Measurements from ENCODE around the gene C3. TPM values are rescaled to one million over a fixed set of nuclear protein-coding genes. Genes with fewer than 3 reads are reported as not detected.
"Not testable (repeated sequence)": the region's sequence is repeated elsewhere in the genome, so short reads cannot be mapped to it uniquely, and the experiment has no call there.

C3 gene
- total and polyA plus RNA-seq, 7 donors: 37.7 to 120 (median 88.4) TPM

DNA sequence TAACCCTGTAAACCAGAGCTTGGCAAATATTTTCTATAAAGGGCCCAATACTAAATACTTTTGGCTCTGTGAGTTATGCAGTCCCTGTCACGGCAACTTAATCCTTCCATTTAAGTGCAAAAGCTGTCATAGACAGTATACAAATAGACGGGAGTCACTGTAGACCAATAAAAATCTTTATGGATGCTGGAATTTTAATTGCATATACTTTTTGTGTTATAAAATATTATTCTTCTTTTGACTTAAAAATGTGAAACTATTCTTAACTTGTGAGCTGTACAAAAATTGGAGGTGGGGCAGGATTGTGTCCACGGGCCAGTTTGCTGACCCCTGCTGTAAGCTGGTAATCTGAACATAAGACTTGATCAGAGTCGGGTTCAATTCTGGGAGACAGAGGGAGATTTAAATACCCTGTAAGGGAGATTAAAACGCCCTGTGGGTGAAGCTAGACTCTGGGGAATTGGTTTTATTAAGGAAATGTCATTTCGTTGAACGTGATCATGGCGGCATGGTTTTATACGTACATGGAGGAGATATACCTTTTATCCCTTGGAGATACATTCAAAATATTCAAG, 72.2 kb downstream of the C3 start:
- no peaks in the 10 kb centered on the region for H3K4me1 ChIP-seq
- intact Hi-C loops (cut with DNase I): no loop called here
- H3K27me3 ChIP-seq (ENCODE audit: insufficient read depth in 3 of 3, low read length in 2 of 3): peaks cover 0 to 5% (median 2%) of the 10 kb centered on the region in 3 donors
- no peaks in the 10 kb centered on the region for H3K9me3 ChIP-seq
- TF ChIP-seq, protein P1, sequence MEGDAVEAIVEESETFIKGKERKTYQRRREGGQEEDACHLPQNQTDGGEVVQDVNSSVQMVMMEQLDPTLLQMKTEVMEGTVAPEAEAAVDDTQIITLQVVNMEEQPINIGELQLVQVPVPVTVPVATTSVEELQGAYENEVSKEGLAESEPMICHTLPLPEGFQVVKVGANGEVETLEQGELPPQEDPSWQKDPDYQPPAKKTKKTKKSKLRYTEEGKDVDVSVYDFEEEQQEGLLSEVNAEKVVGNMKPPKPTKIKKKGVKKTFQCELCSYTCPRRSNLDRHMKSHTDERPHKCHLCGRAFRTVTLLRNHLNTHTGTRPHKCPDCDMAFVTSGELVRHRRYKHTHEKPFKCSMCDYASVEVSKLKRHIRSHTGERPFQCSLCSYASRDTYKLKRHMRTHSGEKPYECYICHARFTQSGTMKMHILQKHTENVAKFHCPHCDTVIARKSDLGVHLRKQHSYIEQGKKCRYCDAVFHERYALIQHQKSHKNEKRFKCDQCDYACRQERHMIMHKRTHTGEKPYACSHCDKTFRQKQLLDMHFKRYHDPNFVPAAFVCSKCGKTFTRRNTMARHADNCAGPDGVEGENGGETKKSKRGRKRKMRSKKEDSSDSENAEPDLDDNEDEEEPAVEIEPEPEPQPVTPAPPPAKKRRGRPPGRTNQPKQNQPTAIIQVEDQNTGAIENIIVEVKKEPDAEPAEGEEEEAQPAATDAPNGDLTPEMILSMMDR (IDR thresholded peaks at IDR 0.05): no peak
- ATAC-seq: no peak
- 68 to 76% (median 73%) methylated on average over 9 of the region's 9 CpGs for WGBS, 3 donors
- no peak overlapping the region for H3K4me3 ChIP-seq
- H3K27ac ChIP-seq: no peak overlapping the region
- no peak for DNase-seq
- H3K36me3 ChIP-seq (ENCODE audit: insufficient read depth in 1 of 2, low read depth in 1 of 2): no peaks in the 10 kb centered on the region

DNA sequence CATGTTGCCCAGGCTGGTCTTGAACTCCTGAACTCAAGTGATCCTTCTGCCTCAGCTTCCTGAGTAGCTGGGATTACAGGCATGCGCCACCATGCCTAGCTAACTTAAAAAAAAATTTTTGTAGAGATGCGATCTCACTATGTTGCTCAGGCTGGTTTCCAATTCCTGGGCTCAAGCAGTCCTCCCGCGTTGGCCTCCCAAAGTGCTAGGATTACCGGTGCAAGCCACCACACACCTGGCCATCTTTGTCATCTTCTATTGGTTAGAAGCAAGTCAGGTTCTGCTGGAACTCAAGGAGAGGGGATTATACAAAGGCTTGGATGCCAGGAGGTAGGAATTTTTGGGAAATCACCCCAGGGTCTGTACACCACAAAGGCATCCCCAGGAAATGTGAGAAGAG, 75.7 kb downstream of the C3 start:
- no peaks in the 10 kb centered on the region for H3K36me3 ChIP-seq (ENCODE audit: insufficient read depth in 1 of 2, low read depth in 1 of 2)
- no peaks in the 10 kb centered on the region for H3K4me1 ChIP-seq
- no peak overlapping the region for H3K4me3 ChIP-seq
- WGBS, 3 donors: 77 to 90% (median 80%) methylated on average over 5 of the region's 5 CpGs
- TF ChIP-seq, protein P1 (IDR thresholded peaks at IDR 0.05): no peak
- ATAC-seq (no peak), DNase-seq (no peak)
- H3K9me3 ChIP-seq: no peaks in the 10 kb centered on the region
- H3K27me3 ChIP-seq (ENCODE audit: insufficient read depth in 3 of 3, low read length in 2 of 3): peaks cover 0 to 5% (median 0%) of the 10 kb centered on the region in 3 donors
- intact Hi-C loops (cut with DNase I): no loop called here
- H3K27ac ChIP-seq: no peak overlapping the region

- H3K4me3 ChIP-seq; H3K36me3 ChIP-seq (ENCODE audit: insufficient read depth in 1 of 2, low read depth in 1 of 2); H3K4me1 ChIP-seq; H3K27me3 ChIP-seq (ENCODE audit: insufficient read depth in 3 of 3, low read length in 2 of 3); DNase-seq; H3K27ac ChIP-seq; intact Hi-C loops (cut with DNase I); ATAC-seq; H3K9me3 ChIP-seq: not testable (repeated sequence)
- WGBS, 3 donors: 76 to 78% (median 77%) methylated on average over 9 of the region's 9 CpGs
These were observed 80.1 kb downstream of the C3 start for GRCh38 chr19:6640333-6640732.

DNA sequence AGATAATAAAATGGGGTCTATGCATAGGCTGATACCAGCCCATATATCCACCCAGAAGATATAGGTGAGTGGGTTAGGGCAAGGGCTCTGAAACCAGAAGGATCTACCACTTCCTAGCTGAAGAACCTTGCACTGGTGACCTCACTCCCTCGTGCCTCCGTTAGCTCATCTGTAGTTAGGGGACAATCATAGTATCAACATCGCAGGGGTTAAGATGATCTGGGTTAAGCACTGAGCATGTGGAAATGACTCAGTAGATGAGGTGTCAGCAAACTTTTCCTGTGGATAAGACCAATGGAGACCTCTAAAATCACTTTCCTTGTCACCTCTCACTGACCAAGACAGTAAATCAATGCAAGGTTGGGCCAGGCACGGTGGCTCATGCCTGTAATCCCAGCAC, 81.0 kb downstream of the C3 start:
- ATAC-seq: no peak
- 65 to 81% (median 74%) methylated on average over 4 of the region's 4 CpGs for WGBS, 3 donors
- H3K4me3 ChIP-seq: no peak overlapping the region
- DNase-seq: no peak
- TF ChIP-seq, protein P1 (IDR thresholded peaks at IDR 0.05): no peak
- no peaks in the 10 kb centered on the region for H3K4me1 ChIP-seq
- no peak overlapping the region for H3K27ac ChIP-seq
- peaks cover 0 to 2% (median 0%) of the 10 kb centered on the region in 3 donors for H3K27me3 ChIP-seq (ENCODE audit: insufficient read depth in 3 of 3, low read length in 2 of 3)
- no peaks in the 10 kb centered on the region for H3K36me3 ChIP-seq (ENCODE audit: insufficient read depth in 1 of 2, low read depth in 1 of 2)
- no peaks in the 10 kb centered on the region for H3K9me3 ChIP-seq
- intact Hi-C loops (cut with DNase I): loop anchor here in 1 of 2 donors (10.0 kb wide), 1 partner anchor 225 kb away; no protein-coding TSS in a partner anchor

GRCh38 chr19:6633456-6633813, 87.0 kb downstream of the C3 start:
- H3K9me3 ChIP-seq; H3K4me3 ChIP-seq; H3K36me3 ChIP-seq (ENCODE audit: insufficient read depth in 1 of 2, low read depth in 1 of 2); H3K27me3 ChIP-seq (ENCODE audit: insufficient read depth in 3 of 3, low read length in 2 of 3); H3K27ac ChIP-seq; ATAC-seq; DNase-seq; H3K4me1 ChIP-seq: not testable (repeated sequence)
- intact Hi-C loops (cut with DNase I): loop anchor here (1.0 to 10.0 kb wide), 5 partner anchors 116 to 231 kb away; partner anchors contain the start of gene VAV1 (in 1 of the 2)
- 84 to 92% (median 86%) methylated on average over 4 of the region's 4 CpGs for WGBS, 3 donors
